GM21381 (cell line): ENCODE results near the gene ALK.

Experiments
- ATAC-seq: cut with Tn5 transposase; IDR thresholded peaks from one replicate; pipeline ENCODE4 v1.9.1; 2021; ENCODE audit warnings: mild to moderate bottlenecking, moderate library complexity; ENCODE audit not compliant: unreplicated experiment

Gene ALK

GRCh38 chr2:29910465-29910864 is 10.9 kb downstream of the ALK start:
- ATAC-seq: no peak

DNA sequence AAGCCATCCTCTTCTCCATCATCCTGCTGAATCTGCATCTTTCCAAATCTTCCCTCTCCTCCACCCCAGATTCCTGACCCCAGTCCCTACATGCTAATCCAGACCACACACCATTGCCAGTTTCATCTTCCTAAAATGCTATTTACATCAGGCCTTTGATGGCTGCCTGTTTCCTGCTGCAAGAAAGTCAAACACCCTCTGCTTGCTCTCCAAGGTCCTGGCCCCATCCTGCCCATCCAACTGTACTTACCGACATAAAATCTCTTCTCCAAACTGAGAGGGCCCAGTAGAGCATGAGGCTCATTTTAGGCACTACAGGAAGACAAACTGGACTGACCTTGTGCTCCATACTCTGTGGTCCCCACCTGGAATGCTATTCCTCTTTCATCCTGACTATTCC is 19.0 kb downstream of the ALK start:
- no peak for ATAC-seq

DNA sequence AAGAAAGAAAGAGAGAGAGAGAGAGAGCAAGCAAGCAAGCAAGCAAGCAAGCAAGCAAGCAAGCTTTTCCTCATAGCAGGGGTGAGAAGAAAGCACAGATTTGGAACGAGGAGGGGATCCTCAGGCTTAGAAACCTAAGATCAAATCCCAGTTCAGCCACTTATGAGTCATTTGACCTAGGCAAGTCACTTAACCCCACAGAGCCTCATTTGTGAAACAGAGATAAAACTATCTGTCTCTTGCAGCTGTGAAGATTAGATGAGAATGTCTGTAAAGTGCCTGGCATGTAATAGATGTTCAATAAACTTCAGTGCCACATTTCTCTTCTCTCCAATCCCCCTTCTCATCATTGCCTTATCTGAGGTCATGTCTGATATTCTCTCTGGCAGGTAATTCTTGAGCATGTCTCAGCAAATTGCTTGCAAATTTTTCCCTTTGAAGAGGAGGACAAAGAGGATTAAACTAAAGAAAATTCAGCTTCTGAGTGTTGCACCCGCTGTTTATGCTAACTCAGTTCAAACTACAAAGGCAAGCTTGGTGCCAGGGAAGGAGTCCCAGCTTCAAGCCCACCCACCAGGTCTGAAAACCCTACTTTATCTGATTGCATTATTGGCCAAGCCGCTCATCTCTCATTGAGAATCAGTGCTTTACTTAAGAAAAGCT is 20.3 kb downstream of the ALK start:
- ATAC-seq: no peak

GRCh38 chr2:29898999-29899398 is 22.4 kb downstream of the ALK start:
- ATAC-seq: no peak

DNA sequence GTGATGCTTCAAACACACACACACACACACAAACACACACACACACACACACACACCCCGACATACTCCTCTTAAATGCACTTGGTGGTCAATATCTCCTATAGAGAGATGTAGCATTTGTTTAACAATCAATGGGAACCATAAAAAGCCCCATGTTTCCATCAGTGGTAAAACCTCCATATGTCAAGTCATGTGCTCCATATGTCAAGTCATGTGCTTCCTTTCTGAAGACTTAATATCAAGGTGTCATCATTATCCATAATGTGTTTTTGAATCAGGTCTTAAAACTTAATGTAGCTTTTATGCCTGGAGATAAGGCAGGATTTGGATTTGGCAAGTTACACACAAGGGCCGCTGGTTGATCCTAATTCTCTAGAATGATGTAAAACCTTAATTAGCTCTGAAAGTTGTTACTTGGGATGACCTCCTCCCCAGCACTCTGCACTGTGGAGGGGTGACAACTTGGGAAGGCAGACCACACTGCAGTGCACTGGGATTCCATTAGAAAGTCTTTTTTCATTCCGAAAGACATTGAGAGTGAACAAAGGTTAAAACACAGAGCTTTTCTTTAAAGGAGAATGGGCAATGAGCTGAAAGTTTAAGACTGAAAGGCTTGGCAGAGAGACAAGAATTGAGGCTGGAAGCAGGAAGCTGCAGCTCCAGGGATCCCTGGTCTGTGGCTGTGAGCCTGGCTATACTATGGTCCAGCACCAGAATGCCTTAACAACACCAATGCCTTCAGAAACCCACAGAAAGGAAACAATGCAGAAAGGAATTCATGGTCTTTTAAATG is 26.4 kb downstream of the ALK start:
- ATAC-seq: no peak

- no peak for ATAC-seq
These were observed 28.7 kb downstream of the ALK start for GRCh38 chr2:29892585-29893259.

GRCh38 chr2:29881089-29881730 is 40.2 kb downstream of the ALK start:
- no peak for ATAC-seq

GRCh38 chr2:29880084-29880483 is 41.3 kb downstream of the ALK start:
- no peak for ATAC-seq

GRCh38 chr2:29879456-29879855 is 41.9 kb downstream of the ALK start:
- no peak for ATAC-seq

DNA sequence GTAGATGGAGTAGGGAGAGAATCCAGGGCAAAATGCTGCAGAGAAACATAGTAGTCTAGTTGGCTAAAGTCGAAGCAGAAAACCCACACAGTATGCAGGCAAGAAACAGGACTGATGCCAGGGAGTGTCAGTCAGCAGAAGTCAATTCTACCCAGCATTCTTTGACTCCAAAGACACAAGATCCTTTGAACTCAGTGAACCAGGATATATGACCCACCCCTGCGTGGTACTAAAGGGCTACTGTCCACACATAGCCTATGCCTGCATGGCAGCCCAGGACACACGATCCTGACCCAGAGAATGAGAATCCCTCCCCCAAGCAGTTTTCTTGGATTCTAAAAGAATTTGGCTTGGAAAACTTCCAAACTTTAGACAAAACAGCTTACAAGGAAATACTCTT is 42.5 kb downstream of the ALK start:
- ATAC-seq: no peak

GRCh38 chr2:29876374-29876773 is 45.0 kb downstream of the ALK start:
- ATAC-seq: no peak

- no peak for ATAC-seq
These were observed 46.6 kb downstream of the ALK start for GRCh38 chr2:29874745-29875144.

- ATAC-seq: no peak
These were observed 48.5 kb downstream of the ALK start for GRCh38 chr2:29872870-29873269.

- no peak for ATAC-seq
These were observed 49.8 kb downstream of the ALK start for GRCh38 chr2:29871541-29871940.

- peak; percentile 69 for ATAC-seq
These were observed 55.9 kb downstream of the ALK start for GRCh38 chr2:29865512-29865911.

- ATAC-seq: no peak
These were observed 56.4 kb downstream of the ALK start for GRCh38 chr2:29864988-29865387.

DNA sequence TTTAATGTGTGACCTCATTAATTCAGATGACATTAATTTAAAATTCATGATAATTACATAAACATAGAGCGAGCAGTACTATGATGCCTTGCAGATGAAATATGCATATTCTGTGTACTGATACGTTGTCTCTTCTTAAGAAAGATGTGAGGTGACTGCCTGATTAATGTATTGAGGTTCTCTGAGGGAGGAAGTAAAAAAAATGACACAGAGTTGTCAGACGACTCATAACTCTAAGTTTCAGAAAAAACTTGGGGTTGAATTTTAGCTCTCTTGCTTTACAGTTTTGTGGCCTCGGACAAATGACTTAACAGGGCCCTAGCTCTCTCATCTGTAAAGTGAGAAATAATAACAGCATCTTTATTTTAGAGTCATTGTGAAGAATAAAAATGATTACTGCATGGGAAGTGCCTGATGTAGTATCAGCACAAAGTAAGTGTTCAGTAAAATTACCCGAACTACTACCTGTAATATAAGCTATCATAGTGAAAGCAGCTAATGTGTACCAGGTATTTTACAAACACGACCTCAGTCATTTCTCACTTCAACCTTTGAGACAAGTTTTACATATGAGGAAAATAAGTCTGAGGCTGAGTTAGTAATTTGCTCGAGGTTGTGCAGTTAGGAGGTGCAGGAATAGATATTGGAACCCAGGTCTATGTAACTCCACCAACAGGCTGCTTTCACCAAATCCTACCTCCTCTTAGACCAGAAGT is 65.3 kb downstream of the ALK start:
- no peak for ATAC-seq

GRCh38 chr2:29850794-29851193 is 70.6 kb downstream of the ALK start:
- ATAC-seq: no peak

GRCh38 chr2:29848566-29849310 is 72.6 kb downstream of the ALK start:
- no peak for ATAC-seq

GRCh38 chr2:29847886-29848285 is 73.5 kb downstream of the ALK start:
- no peak for ATAC-seq
